MG63 (cell line): ENCODE results near the gene ATG10. TPM values are rescaled to one million over a fixed set of nuclear protein-coding genes. Genes with fewer than 3 reads are reported as not detected.

Source experiments
- DNase-seq: peaks from one replicate; pipeline ENCODE4 v3.0.0-alpha.2; 2020
- H3K27me3 ChIP-seq: fragments of 250-450 bp; sonication (Bioruptor Pico); 2 replicates; pipeline ENCODE4 v1.5.1; 2020; ENCODE audit warnings: mild to moderate bottlenecking, moderate library complexity
- H3K36me3 ChIP-seq: fragments of 250-450 bp; sonication (Bioruptor Pico); 2 replicates; pipeline ENCODE4 v1.5.1; 2020; ENCODE audit warnings: mild to moderate bottlenecking, moderate library complexity
- H3K4me3 ChIP-seq: fragments of 250-450 bp; sonication (Bioruptor Pico); 2 replicates; pipeline ENCODE4 v1.5.1; 2020; ENCODE audit warnings: mild to moderate bottlenecking, moderate library complexity
- H3K9me3 ChIP-seq: fragments of 250-450 bp; sonication (Bioruptor Pico); 2 replicates; pipeline ENCODE4 v1.5.1; 2020; ENCODE audit warnings: mild to moderate bottlenecking, moderate library complexity
- total RNA-seq: library from RNA; depleted of rRNA; stranded (reverse); fragments of >200 nt; shearing (Covaris generic); gene quantifications from 2 replicates; pipeline ENCODE4 v1.2.3, GENCODE V29; 2014; ENCODE audit warnings: low replicate concordance; rRNA removed

ATG10 gene
- total RNA-seq, 1 experiment from 2014 or later = 3.1 TPM

DNA sequence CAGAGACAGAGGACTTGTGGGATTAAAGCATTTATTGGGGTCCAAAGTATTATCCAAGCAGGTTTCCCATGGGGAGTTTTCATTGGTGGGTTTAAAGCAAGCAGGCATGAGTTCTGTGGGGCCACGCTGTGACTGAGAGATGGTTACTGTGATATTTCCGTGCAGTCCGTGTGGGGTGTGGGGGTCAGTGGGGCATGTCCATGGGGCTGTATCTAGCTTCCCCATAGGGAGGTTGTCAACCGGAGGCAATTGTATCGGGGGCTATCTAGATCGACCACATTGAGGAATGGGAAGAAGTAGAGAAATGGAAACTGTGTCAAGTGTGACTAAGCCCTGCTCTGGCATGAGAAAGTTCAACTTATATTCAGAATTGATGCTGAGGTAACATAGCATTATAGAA is 313.4 kb downstream of the ATG10 start:
- H3K27me3 ChIP-seq = no peaks in the 10 kb centered on the region
- H3K4me3 ChIP-seq = no peak overlapping the region
- DNase-seq = no peak
- H3K9me3 ChIP-seq = no peaks in the 10 kb centered on the region
- H3K36me3 ChIP-seq = no peaks in the 10 kb centered on the region

DNA sequence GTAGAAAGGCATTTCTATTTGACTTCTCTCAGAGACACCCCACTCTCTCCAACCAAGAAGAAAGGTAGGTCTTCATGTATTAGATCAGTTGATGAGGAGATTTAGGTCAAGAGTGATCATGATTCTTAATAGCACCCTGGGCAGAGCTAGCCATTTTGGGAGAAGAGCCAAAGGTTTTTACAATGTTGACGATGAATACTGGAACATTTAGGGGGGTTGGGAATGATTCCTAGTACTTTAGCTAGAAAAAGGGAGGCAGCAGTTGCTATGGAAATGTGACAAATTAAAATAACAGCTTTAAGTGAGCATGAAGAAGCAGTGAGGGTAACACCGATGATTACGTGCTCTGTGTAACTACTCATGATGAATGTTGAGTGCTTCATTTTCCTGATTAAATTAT is 315.8 kb downstream of the ATG10 start:
- Histone ChIP-seq H3K9me3 (no peaks in the 10 kb centered on the region), H3K4me3 (no peak overlapping the region), H3K27me3 (no peaks in the 10 kb centered on the region), H3K36me3 (no peaks in the 10 kb centered on the region)
- DNase-seq = no peak

DNA sequence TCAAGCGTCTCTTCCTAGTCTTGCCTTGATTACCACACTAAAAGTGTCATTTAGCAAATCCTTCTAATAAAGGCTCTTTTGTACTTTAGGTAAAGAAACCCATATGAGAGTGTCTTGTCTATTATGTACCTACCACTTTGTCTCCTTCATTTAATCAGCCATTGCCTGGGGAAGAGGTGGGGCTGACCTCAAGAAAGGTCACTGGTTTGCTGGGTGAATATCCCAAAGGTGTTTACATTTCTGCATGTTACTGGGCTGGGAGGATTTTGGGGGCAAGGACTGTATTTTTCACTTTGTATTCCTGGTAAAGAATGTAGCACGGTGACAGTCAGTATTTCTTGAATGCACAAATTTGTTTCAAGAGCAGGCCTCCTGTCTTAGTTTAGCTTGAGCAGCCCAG is 318.2 kb downstream of the ATG10 start:
- Histone ChIP-seq H3K27me3 (no peaks in the 10 kb centered on the region), H3K9me3 (no peaks in the 10 kb centered on the region), H3K36me3 (no peaks in the 10 kb centered on the region), H3K4me3 (no peak overlapping the region)
- no peak for DNase-seq

DNA sequence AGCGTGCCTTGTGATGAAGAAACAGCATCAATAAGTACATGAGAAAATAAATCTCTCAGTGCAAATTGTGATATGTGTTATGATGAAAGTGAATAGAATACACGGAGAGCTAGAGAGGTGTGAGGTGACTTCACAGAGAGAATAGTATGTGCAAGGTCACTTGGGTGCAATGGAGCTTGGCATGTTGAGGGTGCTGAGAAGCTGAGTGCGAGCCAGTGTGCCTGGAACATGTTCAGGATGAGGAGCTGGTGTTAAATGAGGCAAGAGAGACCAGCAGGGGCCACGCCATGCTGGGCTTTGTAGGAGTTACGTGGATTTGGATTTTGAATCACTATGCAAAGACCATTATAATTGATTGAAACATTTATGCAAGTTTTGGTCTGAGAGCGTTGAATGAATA is 319.1 kb downstream of the ATG10 start:
- Histone ChIP-seq H3K36me3 (no peaks in the 10 kb centered on the region), H3K4me3 (no peak overlapping the region), H3K27me3 (no peaks in the 10 kb centered on the region), H3K9me3 (no peaks in the 10 kb centered on the region)
- DNase-seq = no peak

DNA sequence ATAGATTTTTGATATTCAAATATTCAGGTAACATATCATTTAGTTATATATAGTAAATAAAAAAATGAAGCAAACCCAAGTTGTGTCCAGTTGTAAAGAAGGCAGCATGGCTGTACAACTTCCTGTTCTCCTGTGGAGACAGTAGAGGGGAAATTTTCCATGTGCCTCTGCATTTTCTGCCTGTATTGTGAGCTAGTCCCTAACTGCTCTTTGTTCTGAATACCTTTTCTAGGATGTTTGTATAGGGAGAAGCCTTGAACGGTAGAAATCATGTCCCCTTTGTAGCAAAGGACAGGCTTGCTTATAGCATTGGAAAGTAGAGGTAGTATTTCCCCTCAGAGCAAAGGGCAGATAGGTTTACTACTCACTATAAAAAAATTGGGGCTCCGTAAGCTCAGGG is 319.6 kb downstream of the ATG10 start:
- H3K36me3 ChIP-seq = no peaks in the 10 kb centered on the region
- DNase-seq = no peak
- H3K9me3 ChIP-seq = no peaks in the 10 kb centered on the region
- no peaks in the 10 kb centered on the region for H3K27me3 ChIP-seq
- no peak overlapping the region for H3K4me3 ChIP-seq

DNA sequence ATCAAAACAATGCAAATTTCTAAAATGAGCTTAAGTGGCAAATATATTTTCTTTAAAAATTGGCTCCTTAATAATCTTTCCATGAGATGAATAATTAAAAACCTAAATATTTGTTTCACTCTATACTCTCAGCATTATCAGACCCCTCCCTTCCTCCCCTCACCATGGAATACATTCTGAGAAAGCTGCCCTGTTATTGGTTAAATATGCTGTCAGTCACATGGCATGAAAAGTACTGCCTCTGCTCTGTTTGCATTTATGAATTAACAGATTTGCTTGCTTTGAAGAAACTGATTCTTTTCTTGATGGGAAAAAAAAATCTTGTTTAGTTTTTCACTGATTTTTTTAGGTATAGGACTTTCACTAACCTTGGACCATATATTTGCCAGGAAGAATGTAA is 323.3 kb downstream of the ATG10 start:
- H3K4me3 ChIP-seq = no peak overlapping the region
- H3K9me3 ChIP-seq = no peaks in the 10 kb centered on the region
- no peaks in the 10 kb centered on the region for H3K36me3 ChIP-seq
- no peak for DNase-seq
- no peaks in the 10 kb centered on the region for H3K27me3 ChIP-seq

DNA sequence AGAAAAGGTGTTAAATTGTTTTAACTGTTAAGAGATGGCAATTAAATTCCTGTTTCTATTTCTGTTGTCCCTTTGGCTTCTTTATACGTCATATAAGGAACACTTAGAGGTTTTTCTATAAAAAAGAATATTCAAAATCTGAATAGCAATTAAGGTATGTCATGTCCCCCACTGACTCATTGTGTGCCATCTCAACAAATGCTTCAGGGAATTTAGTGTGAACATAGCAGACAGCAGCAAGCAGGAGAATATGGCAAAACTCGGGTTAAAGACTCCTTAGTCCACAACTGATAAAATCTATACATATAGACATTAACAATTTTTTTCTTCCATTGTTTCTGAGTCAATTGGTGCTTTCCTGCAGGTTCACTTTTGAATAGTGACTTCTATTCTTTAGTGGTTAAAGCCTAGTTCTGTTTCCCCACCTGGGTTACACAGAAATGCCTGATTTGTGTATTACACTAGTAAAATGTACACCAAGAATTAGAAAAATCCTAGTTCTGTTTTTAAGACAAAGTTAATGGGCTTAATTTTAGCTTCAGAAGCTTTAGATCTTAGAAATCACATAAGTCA is 324.2 kb downstream of the ATG10 start:
- Histone ChIP-seq H3K27me3 (no peaks in the 10 kb centered on the region), H3K9me3 (no peaks in the 10 kb centered on the region), H3K36me3 (no peaks in the 10 kb centered on the region), H3K4me3 (no peak overlapping the region)
- DNase-seq = no peak

DNA sequence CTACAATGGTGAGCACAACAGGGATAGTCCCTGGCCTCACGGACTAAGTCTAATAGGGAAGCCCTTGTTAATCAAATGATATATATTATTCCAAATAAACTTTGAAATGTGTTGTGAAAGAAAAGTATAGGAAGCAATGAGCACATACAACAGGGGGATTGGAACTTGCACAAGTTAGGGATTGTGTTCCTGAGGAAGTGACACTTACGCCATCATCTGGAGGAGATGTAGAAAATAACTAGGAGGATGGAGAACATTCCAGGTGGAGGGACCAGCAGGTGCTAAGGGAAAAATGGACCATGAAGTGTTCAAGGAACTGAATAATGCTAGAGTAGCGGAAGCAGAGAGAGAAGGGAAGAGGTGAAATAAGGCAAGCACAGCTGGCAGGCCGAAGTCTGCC is 325.1 kb downstream of the ATG10 start:
- H3K27me3 ChIP-seq = no peaks in the 10 kb centered on the region
- H3K36me3 ChIP-seq = no peaks in the 10 kb centered on the region
- H3K4me3 ChIP-seq = no peak overlapping the region
- no peak for DNase-seq
- no peaks in the 10 kb centered on the region for H3K9me3 ChIP-seq

DNA sequence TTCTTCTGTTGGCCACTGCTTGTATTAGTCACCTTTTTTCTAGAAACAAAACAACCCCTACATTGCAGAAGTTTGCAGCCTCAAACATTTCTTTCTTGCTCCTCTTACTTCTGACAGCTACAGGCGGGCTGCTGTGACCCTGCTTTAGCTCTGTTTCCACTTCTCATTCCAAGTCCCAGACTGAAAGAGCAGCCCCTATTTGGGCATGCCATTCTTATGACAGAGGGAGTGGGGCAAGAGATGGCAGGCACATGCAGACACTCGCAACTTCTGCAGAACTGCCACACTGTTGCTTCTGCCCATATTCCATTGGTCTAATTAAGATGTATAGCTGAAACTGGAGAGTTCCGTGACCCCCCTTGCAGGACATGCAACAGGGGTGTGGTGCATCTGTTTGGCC is 325.9 kb downstream of the ATG10 start:
- DNase-seq = no peak
- H3K4me3 ChIP-seq = no peak overlapping the region
- H3K36me3 ChIP-seq = no peaks in the 10 kb centered on the region
- no peaks in the 10 kb centered on the region for H3K27me3 ChIP-seq
- H3K9me3 ChIP-seq = no peaks in the 10 kb centered on the region

DNA sequence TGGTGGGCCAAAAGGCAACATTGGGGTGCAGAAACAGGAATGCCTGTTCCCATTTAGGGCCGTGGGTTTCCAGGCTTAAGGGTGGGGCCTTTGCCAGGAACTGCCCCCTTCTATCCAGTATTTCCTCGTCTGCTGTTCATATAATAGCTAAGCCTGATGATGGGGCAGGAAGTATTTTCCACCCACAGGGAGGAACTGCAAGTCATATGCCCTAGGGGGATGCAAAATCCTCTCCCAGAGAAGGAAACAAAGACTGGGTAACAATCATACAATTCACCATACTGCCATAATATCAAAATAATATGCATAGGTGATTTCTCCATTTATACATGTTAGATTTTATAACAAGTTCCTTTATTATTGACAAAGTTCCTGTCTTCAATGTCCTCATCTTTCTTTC is 326.8 kb downstream of the ATG10 start:
- H3K9me3 ChIP-seq = no peaks in the 10 kb centered on the region

DNA sequence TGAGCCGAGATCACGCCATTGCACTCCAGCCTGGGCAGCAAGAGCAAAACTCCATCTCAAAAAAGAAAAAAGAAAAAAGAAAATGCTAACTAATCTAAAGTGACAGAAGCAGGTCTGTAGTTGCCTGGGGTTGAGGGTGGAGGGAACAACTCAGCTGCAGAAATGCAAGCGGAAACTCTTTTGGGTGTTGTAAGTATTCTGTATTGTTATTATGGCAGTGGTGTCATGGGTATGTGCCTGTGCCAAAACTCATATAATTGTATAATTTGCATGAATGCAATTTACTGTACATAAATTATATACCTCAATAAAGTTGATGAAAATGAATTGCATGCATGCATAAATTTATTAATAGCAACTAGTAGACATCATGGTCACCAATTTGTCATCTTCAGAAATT is 329.4 kb downstream of the ATG10 start:
- no peak for DNase-seq
- Histone ChIP-seq H3K9me3 (no peaks in the 10 kb centered on the region), H3K36me3 (no peaks in the 10 kb centered on the region), H3K27me3 (no peaks in the 10 kb centered on the region), H3K4me3 (no peak overlapping the region)

More for the DNA sequence above, 326.8 kb downstream of the ATG10 start:
- Histone ChIP-seq H3K36me3 (no peaks in the 10 kb centered on the region), H3K4me3 (no peak overlapping the region), H3K27me3 (no peaks in the 10 kb centered on the region)
- no peak for DNase-seq

Other genes starting within 250 kb of the ATG10 start
- gene SSBP2, start 220.9 kb upstream of the ATG10 start, total RNA-seq = 12.3 and 13.8 TPM in 2 replicates